G401 (cell line): Measurements from ENCODE around the gene MRNIP. TPM values are rescaled to one million over a fixed set of nuclear protein-coding genes. Genes with fewer than 3 reads are reported as not detected.
"Not testable (repeated sequence)": the region's sequence is repeated elsewhere in the genome, so short reads cannot be mapped to it uniquely, and the experiment has no call there.

Experiments
- DNase-seq: peaks from one replicate; pipeline ENCODE4 v3.0.0-alpha.2; 2015; ENCODE audit warnings: low spot score
- in situ Hi-C: cut with HindIII; loops from 2 replicates; pipeline ENCODE4 v1.10.0; 2016; ENCODE audit warnings: low sequenced_read_pairs, mixed read lengths
- total RNA-seq: library from RNA; depleted of rRNA; stranded (reverse); fragments of >200 nt; shearing (Covaris generic); gene quantifications from 2 replicates; pipeline ENCODE4 v1.2.3, GENCODE V29; 2014

MRNIP gene
- total RNA-seq, 1 experiment from 2014 or later = 38.5 TPM

DNA sequence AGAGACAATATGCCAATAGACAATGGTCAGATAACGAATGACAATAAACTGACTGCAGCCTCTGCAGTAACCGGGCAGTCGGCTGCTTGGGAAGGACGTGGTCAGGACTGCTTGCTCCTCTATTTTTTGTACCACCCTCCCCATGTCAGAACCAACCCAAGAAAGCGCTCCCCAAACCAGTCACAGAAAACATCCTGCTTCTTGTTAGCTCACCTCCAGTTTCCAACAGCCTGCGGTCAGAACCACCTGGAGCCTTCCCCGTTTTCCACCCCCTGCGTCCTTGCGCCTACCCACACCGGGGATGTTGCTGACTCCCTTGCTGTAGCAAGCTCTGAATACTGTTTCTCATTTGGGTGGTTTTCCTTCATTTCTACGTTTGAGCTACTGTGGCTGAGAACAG, 1.7 kb upstream of the MRNIP start:
- in situ Hi-C loops = no loop called here
- peak; percentile 25 for DNase-seq

DNA sequence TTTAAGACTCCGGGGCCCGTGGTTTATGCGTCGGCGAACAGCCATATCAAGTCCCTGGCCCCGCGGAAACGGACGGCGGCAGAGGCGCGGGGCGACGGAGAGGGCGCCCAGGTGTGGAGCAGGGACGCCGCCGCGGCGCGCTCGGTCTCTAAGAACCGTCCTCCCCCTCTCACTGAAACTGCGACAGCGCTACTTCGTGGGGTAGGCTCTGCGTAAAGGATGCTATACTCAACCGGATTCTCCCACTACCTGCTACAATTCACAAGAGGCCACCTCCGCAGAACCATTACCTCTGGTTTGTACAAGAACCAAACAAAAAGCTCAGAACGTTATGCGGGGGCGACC, 404 bp downstream of the MRNIP start:
- in situ Hi-C loops = no loop called here
- peak; percentile 69 for DNase-seq

DNA sequence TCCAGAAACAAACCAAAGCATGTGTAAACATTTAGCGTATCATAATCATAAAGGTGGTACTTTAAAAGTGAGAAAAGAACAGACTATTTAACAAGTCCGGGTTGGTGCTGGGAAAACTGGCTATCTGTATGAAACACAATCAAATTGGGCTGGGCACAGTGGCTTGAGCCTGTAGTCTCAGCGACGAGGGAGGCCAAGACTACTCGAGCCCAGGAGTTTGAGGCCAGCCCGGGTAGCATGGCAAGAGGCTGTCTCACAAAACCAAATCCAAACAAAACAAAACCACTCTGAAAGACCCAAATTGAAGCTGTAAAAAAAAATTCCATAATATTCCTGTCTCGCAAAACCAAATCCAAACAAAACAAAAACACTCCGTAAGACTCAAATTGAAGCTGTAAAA, 4.3 kb downstream of the MRNIP start:
- in situ Hi-C loops = no loop called here
- DNase-seq = no peak

DNA sequence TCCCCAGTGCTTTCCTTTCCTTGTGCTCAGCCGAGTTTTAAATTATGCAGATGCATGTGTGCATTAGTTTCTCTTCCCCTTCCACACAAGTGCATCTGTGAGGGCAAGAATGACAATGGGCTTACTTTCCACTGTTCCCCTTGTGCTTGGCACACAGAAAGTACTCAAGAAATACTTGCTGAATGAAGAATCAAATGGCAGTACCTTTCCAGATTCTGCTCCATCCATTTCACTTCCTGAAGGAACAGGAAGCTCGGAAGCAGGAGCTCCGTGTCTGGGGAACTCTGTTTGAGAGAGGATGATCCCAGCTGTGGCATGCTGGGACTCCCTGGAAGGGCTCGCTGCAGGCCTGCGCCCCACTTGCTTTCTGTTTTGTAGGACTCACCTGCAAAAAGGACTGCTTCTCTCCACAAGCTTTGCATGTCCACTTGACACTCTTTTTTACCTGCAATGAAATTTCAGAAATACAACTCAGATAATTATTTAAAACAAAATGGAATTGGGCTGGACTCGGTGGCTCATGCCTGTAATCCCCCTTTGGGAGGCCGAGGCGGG, 5.5 kb downstream of the MRNIP start:
- in situ Hi-C loops = no loop called here
- no peak for DNase-seq

DNA sequence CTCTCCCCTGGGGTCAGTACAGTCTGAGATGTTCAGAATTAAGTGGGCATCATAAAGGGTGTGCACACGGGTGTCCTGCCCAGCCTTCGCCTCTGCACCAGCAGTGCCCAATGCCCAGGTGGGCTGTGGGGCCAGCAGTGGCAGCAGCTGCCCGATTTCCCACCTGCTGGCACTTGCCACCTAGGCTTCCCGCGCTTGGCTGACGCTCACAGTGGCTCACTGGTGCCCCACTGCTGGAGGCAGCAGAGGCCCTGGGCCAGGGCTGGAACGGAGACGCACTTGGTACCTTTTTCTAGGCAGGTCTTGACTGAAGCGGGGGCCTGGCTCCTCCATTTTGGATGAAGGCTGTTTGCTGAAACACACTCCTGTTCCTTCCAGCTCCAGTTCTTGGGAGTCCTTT, 17.0 kb downstream of the MRNIP start:
- in situ Hi-C loops = no loop called here
- no peak for DNase-seq

DNA sequence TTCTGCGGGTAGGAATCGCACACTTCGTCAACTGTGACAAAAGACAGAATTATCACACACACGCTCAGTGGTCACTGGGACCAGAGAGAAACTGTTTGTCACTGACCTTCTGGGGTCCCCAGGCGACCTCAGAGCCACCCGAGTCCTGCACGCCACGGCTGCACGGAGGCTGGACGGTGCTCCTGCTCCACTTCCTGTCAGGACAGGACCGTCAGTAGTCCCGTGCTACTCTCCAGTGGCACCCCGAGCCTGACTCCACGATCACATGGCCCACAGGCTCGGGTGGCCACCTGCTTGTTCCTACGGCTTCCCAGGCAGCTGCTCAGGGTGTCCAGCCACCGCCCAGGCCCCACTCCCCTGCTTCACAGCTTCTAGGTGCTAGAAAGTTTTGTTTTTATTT, 17.9 kb downstream of the MRNIP start:
- DNase-seq = no peak
- in situ Hi-C loops = no loop called here

DNA sequence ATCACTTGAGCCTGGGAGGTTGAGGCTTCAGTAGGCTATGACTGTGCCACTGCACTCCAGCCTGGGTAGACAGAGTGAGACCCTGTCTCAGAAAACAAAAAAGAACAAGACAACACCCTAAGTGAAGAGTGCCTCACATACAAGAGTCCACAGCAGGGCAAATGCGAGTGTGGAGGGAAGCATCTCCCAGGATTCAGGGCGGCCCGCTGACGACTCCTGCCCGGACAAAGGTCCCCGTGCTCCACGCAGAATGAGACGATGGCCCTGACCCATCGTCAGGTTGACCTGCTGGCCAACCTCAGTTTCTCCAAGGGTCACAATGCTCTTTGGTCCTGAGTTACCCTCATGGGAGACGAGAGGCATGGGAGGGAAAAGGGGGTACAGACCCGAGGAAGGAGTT, 18.3 kb downstream of the MRNIP start:
- in situ Hi-C loops = no loop called here

DNA sequence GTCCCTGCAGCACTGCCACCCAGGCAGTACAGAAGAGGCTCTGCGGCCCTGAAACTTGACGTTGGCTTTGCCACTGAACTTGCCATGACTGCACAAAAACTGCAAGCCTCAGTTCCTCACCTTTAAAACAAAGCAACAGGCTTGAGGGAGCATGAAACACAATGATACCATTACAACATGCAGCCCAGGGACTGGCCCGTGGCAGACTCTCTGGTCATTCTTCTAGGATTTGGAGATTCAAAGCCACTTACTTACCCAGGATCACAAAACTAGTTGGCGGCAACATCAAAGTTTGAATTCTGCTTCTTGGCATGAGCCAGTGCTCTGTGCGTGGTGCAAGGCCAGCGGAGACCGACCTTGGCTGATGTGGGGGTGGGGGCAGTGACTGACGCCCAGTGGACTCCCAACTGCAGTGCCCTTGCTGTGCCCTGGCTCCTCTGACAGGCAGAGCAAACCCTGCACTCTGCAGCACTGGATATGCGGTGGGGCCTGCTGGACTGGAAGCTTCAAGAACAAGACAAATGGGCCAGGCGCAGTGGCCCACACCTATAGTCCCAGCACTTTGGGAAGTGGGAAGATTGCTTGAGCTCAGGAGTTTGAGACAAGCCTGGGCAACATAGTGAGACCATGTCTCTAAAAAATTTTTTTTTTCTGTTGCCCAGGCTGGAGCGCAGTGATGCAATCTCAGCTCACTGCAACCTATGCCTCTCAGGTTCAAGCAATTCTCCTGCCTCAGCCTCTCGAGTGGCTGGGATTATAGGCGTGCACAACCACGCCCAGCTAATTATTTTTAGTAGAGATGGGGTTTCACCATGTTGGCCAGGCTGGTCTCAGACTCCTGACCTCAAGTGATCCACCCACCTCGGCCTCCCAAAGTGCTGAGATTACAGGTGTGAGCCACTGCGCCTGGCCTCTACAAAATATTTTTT, 19.0 kb downstream of the MRNIP start:
- in situ Hi-C loops = no loop called here
- no peak for DNase-seq

More for the DNA sequence above, 18.3 kb downstream of the MRNIP start:
- DNase-seq = no peak

DNA sequence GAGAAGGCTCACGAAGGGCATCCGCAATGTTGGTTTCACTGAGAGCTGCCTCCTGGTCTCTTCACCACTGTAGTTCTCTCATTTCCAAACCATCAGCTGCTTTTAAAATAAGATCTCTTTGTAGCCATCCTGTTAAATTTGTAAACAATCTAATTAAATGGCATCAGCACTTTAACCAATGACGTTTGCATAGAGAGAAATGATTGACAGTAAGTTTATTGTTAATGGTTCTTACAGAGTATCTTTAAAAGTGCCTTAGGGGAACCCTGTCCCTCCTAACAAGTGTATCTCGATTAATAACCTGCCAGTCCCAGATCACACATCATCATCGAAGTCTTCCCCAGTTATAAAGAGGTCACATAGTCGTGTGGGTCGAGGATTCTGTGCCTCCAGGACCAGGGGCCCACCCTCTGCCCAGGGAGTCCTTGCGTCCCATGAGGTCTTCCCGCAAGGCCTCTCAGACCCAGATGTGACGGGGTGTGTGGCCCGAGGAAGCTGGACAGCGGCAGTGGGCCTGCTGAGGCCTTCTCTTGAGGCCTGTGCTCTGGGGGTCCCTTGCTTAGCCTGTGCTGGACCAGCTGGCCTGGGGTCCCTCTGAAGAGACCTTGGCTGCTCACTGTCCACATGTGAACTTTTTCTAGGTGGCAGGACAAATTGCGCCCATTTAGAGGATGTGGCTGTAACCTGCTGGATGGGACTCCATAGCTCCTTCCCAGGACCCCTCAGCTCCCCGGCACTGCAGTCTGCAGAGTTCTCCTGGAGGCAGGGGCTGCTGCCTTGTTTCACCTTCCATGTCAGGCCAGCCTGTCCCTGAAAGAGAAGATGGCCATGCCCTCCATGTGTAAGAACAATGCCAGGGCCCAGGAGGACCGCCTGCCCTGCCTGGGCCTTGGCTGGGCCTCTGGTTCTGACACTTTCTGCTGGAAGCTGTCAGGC, 21.3 kb downstream of the MRNIP start:
- in situ Hi-C loops = no loop called here
- no peak for DNase-seq

DNA sequence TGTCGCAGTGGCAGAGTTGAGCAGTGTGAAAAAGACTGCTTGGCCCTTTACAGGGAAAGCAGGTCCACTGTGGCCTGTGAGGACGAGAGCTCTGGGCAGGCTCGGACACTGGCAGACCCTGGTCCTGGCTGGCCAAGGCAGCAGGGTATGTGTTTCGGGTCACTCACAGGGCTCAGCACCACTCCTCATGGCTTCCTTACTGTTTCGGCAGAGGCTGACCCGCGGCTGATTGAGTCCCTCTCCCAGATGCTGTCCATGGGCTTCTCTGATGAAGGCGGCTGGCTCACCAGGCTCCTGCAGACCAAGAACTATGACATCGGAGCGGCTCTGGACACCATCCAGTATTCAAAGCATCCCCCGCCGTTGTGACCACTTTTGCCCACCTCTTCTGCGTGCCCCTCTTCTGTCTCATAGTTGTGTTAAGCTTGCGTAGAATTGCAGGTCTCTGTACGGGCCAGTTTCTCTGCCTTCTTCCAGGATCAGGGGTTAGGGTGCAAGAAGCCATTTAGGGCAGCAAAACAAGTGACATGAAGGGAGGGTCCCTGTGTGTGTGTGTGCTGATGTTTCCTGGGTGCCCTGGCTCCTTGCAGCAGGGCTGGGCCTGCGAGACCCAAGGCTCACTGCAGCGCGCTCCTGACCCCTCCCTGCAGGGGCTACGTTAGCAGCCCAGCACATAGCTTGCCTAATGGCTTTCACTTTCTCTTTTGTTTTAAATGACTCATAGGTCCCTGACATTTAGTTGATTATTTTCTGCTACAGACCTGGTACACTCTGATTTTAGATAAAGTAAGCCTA, 22.2 kb downstream of the MRNIP start:
- in situ Hi-C loops = no loop called here
- DNase-seq = peak; percentile 19

DNA sequence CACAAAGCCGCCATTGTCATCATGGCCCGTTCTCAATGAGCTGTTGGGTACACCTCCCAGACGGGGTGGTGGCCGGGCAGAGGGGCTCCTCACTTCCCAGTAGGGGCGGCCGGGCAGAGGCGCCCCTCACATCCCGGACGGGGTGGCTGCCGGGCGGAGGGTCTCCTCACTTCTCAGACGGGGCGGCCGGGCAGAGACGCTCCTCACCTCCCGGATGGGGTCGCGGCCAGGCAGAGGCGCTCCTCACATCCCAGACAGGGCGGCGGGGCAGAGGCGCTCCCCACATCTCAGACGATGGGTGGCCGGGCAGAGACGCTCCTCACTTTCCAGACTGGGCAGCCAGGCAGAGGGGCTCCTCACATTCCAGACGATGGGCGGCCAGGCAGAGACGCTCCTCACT, 23.7 kb downstream of the MRNIP start:
- DNase-seq, in situ Hi-C loops: not testable (repeated sequence)

DNA sequence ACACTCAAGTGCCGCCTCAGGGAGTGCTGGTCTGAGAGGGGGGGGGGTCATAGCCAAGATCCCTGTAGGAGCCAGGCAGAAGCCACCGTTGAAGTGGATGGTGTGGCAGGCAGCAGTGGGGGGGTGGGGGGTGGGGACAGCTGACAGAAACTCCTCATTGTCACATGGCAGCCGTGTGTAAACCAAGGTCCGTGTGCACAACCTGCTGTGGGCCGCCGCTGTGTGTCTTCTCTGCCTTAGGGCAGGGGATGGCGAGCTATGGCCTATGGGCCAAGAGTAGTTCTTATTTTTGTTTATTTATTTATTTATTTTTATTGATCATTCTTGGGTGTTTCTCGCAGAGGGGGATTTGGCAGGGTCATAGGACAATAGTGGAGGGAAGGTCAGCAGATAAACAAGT, 24.5 kb downstream of the MRNIP start:
- no peak for DNase-seq
- in situ Hi-C loops = no loop called here

DNA sequence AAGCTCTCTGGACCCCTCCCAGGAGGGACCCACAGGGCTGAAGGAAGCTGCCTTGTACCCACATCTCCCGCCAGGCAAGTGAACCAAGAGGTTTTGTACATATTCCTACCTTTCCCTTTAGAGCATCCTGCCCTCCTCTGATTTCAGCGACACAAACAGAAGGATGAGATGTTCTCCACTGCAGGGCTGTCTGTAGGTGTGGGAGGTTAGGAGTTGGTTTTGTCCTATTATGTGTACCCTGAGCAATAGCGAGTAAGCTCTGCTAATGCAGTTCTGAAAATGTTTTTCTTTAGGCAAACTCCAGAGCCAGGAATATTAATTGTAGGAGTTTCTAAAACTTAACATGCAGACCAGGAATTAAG, 24.9 kb downstream of the MRNIP start:
- DNase-seq = no peak
- in situ Hi-C loops = no loop called here

DNA sequence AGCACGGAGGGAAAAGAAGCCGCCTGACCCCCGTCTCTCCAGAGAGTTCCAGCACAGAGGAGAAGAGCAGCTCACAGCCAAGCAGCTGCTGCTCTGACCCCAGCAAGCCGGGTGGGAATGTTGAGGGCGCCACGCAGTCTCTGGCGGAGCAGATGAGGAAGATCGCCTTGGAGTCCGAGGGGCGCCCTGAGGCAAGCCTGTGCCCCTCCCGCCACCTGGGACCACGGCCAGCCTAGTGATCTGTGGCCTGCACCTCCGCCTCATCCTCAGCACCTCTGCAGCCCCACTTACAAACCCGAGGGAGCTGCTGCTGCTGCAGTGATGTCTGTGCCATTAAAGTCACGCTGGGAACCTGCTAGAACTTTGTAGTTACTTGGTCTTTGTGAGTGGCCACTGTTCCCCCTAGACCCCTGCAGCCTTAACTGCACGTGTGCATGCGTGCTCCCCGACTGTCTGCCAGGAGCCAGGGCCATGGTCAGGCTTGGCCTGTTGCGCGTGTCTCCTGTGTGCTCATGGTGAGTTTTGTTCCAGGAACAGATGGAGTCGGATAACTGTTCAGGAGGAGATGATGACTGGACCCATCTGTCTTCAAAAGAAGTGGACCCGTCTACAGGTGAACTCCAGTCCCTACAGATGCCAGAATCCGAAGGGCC, 25.4 kb downstream of the MRNIP start:
- DNase-seq = peak; percentile 87
- in situ Hi-C loops = no loop called here

DNA sequence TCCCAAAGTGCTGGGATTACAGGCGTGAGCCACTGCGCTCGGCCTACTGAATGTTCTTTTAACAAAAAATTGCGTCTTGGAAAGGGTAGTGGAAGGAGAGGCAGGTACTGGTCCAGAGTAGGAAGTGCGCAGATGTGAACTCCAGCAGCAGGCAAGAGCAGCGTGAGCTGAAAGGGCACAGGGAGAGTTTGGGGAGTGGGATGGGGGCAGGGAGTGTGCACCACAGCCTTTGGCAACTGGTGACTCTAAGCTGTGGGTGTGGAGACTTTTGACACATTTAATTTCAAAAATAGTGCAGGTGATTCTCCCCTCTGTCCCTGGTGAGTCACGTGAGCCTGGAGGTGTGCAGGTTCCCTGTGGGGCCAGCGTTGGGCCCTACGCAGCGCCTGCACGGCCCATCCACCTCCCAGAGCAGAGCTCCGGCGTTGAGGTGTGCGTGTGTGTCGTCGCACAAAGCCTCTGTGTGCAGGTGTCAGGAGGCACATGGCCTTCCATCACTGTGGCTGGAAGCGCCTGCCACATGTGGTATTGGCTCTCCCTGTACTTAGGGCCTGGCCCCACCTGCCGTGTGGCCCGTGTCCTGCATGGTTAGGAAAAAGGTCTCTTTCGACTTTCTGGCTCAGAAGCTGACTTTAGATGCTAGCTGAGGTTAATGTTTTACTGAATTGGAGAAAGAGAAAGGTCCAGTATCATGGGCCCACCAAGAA, 26.4 kb downstream of the MRNIP start:
- DNase-seq = peak; percentile 29

DNA sequence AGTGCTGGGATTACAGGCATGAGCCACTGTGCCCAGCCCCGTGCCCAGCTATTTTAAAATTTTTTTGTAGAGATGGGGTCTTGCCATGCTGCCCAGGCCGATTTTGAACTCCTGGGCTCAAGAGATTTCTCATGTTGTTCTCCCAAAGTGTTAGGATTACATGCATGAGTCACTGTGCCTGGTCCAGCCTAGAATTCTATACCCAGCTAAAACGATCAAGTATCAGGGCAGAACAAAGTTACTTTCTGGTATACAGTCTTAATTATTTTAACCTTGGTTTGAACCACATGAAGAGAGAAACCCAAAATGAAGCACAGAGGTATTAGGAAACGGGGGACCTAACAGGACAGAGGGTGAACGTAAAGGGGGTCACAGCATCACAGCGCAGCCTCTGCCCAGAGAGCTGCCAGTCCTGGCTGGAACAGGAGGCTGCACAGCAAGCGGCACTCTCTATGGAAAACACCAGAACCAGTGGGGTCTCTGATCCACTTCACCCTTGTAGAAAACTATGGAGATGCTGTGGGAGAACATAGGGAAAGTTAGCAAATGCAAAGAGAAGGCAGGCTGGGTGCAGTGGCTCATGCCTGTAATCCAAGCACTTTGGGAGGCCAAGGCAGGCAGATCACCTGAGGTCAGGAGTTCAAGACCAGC, 27.7 kb downstream of the MRNIP start:
- no peak for DNase-seq
- in situ Hi-C loops = no loop called here

More for the DNA sequence above, 26.4 kb downstream of the MRNIP start:
- in situ Hi-C loops = no loop called here

DNA sequence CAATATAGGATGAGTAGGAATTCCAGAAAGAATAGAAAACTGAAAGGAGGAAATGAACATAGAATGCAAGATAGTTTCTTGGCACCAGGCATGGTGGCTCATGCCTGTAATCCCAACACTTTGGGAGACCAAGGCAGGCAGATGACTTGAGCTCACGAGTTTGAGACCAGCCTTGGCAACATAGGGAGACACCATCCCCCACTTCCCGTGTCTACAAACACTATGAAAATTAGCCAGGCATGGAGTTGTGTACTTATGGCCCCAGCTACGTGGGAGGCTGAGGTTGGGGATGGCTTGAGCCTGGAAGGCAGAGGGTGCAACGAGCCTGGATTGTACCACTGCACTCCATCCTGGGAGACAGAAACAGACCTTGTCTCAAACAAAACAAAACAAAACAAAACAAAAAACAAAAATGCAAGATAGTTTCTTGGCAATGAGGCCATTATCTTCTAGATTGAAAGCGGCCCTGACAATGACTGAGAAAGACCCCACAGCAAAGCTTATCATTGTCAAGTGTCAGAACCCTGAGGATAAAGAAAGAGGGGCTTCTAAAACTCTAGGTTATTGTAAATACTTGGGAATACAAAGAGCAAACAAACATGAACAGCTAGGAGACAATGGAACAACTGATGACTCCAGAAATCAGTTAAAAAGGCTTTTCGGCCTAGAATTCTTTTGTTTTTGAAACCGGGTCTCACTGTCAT, 28.7 kb downstream of the MRNIP start:
- DNase-seq = no peak

More for the DNA sequence above, 28.7 kb downstream of the MRNIP start:
- in situ Hi-C loops = no loop called here
